OCI-M1 (cell line): ENCODE data around the gene CUX1.

ENCODE experiments used
- DNase-seq: peaks from one replicate; lab custom pipeline; 2025; lab: John Stamatoyannopoulos, UW

The CUX1 gene

GRCh38 chr7:101896316-101896715 is 78.9 kb downstream of the CUX1 start:
- no peak for DNase-seq

- DNase-seq, result no peak
These were observed 79.5 kb downstream of the CUX1 start for GRCh38 chr7:101896941-101897340.

GRCh38 chr7:101898106-101898505 is 80.7 kb downstream of the CUX1 start:
- no peak for DNase-seq

GRCh38 chr7:101899616-101900015 is 82.2 kb downstream of the CUX1 start:
- no peak for DNase-seq

DNA sequence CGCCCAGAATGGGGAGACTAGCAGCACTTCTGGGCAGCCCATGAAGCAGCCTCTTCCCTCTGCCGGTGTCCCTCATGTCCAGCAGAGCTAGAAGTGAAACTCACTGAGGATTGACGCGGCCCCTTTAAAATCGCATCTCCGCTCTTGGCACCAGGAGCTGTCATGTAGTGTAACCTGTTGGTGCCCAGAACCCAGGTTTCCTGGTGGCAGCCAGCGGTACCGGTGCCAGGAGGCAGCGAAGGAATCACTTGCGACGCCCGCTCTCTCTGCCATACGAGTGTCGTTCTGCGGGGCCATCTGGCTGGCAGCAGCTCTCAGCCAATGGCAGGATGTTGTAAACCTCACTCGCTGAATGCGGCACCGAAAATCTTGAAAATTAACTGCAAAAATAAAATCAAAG is 82.7 kb downstream of the CUX1 start:
- no peak for DNase-seq

GRCh38 chr7:101901661-101902491 is 84.5 kb downstream of the CUX1 start:
- no peak for DNase-seq

GRCh38 chr7:101902680-101903514 is 85.5 kb downstream of the CUX1 start:
- DNase-seq, result peak; percentile 73

DNA sequence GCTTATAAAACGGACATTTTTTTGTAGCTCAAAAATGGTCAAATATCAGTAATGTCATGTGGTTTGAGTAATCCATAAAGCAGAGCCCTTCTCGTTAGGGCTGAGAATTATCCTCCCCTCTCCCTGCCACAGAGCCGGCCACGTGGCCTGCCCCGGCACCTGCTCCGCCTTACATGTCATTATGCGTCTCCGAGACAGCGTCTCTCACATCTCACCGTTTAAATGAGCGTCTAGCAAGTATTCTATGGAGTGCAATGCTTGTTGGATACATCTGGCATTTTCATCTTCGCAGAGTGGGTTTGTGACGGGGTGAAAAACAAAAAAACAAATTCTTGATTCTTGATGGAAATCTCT is 86.1 kb downstream of the CUX1 start:
- no peak for DNase-seq

DNA sequence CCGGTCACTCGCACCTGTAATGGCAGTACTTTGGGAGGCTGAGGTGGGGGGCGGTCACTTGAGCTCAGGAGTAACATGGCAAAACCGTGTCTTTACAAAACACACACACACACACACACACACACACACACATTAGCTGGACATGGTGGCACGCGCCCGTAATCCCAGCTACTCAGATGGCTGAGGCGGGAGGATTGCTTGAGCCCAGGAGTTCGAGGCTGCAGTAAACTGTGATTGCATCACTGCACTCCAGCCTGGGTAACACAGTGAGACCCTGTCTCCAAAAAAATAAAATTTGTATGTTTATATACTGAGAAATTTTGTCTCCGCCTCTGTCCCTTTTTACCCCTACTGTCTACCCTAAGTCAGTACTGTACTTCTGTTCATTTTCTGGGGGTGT is 86.6 kb downstream of the CUX1 start:
- DNase-seq, result no peak

DNA sequence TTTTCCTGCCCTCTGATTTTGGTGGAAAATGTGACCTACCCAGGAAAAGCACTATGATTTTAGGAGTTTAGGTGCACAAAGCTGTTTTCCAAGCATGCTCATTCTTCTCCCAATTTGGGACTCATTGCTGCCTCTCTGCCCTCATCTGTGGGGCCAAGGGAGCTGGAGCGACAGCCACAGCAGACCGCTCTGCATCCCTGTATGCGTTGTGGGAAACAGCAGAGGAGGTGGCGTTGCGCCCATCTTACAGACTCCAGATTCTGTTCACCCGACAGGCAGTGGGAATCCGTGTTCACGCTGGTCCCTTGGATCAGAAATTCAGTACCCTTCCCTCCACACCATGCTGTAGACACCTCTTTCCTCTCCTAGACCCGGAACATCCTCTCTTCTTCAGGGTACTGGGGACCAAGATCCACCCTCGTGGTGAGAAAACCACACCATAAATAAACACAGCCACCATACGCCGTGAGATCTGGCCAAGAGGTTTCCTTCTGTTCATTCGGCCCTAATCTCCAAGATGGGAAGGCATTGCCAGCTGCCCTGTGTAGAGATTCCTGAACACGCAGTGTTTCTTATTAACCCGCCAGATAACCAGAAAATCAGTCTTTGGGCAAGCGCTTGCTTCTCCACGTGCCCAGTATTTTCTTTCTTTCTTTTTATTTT is 87.9 kb downstream of the CUX1 start:
- no peak for DNase-seq

DNA sequence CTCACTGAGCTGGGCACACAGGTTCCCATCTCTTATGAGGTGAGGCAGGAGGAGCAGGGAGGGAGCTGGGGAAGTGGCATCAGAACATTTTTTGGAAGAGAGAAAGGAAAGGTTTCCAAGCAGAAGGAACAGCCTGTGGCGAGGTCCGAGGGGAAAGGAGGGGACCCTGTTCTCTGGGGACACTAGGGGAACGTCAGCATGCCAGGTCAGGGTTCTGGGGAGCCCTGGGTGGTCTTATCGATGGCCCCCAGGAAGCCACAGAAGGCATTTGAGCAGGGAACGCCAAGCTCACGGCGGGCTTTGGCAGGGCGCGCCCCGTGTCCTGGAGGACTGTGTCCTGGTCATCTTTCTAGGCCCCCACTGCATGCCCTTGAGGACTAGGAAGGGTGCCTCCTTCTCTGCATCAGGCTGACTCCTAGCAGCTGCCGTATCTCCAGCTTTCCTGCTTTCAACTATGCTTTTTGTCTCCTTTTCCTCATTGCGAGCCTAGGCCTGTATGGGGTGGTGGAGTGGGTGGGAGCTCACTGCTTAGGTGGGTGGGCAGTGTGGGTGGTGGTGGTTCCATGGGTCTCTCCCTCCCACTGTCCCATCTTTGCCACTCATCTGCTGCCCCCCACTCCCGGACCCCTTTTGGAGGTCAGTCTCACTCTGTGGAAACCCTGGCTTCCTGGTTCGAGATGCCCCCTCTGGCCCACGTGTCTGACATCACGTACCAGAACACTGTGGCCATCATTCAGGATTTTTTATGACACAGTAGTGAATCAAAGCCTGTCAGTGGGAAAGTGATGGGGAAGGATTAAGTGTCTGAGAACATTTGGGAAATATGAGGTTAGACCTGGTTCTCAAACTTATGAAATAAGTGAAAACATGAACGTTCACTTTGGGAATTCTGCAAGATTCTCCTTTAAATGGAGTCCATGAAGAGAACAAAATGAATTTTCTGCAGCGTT is 89.1 kb downstream of the CUX1 start:
- no peak for DNase-seq

DNA sequence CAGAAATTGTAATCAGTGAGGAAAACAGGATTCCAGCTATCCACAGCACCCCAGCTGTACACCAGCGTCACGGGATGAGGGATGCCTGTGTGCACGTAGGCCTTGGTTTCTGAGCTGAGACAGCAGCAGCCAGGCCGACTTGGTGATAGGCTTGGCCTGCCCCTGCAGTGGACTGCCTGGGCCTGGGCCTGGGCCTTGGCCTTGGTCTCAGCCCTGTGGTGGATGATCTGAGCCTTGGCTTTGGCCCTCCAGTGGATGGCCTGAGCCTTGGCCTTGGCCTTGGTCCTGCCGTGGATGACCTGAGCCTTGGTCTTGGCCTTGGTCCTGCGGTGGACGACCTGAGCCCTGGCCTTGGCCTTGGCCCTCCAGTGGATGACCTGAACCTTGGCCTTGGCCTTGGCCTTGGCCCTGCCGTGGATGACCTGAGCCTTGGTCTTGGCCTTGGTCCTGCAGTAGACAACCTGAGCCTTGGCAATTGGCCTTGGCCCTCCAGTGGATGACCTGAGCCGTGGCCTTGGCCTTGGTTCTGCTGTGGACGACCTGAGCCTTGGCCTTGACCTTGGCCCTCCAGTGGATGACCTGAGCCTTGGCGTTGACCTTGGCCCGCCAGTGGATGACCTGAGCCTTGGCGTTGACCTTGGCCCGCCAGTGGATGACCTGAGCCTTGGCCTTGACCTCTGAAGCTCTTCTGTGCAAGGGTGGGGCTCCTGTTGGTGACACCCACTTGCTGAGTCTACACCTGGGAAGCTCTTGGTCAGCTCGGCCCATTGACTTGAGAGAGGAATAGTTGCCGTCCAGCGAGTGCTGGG is 93.8 kb downstream of the CUX1 start:
- no peak for DNase-seq

DNA sequence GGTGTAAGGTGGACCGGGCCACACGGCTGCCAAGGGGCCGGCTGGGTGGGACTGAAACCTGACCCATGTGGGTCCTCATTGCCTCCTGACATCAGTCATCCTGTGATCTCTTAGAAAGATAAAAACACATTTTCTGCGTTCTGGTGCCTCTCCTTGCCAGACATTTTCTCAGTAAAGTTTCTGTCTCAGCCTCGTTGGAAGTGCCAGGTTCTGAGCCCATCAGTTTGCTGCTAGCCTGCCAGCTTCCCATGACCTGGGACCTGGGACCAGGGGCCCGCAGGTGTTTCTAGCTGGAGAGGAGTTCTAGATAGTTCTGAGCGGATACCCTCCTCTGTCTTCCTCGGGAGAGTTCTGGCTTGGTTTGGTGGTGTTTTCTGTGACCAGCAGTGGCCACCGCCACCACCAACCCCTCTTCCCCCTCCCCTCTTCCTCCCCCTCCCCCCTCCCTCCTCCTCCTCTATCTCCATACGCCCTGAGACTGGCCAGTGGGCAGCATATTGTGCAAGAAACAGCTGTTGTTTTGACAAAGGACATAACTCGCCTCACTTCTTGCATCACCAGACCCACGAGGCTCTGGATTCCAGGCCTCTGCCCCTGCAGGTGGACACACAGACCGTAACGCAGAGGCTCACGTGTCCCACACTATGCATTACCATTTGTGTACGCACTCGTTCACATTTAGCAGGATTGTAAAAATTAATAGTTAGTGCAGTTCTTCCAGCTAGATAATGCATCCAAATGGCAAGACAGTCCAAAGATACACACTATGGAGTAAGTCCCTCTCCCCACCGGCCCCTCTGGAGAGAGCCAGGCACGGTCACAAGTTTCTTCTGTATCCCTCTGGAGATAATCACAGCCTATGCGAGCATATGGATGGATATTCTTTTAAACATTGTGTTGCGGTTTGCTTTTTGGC is 94.6 kb downstream of the CUX1 start:
- peak; percentile 79 for DNase-seq

- no peak for DNase-seq
These were observed 95.3 kb downstream of the CUX1 start for GRCh38 chr7:101912716-101913110.

DNA sequence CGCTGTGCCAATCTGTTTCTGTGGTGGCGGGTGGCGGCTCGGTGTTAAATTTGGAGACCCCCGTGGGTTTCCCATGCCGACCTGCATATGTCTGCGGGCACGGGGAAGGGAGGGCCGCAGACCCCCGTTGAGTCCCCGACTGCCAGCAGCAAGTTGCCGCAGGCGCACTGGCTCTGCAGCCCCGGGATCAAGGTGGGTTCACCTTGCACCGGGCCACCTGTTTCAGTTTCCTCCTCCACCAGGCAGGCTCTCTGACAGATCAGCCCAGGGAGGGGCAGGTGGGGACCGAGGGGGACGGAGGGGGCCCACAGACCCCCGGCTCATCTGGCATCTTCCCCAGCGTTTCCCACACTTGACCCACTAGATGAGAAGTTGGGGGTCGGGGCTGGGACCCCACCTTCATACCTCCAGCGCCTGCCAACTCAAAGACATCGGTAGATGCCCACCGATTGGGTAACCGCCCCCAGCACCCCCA is 95.9 kb downstream of the CUX1 start:
- DNase-seq, result no peak

DNA sequence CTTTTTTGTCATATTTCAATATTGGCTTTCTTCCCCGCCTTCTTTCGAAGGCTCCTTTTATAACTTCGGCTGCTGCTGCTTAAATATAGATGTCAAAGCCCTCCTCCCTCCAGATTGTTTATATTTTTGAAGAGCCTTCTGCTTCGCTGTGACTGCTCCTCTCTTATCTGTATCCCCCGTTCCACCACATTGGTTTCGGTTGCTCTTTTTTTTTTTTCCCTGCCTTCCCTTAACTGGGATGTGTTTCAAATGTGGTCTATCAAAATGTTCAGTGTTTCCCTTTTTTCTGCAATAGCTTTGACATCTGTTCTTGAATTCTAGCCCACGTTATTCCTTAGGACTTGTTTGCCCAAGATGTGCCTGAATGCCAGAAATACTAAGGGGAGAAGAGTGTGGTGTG is 96.4 kb downstream of the CUX1 start:
- peak; percentile 88 for DNase-seq

GRCh38 chr7:101915000-101915399 is 97.6 kb downstream of the CUX1 start:
- DNase-seq, result no peak

- no peak for DNase-seq
These were observed 98.8 kb downstream of the CUX1 start for GRCh38 chr7:101916041-101916800.

DNA sequence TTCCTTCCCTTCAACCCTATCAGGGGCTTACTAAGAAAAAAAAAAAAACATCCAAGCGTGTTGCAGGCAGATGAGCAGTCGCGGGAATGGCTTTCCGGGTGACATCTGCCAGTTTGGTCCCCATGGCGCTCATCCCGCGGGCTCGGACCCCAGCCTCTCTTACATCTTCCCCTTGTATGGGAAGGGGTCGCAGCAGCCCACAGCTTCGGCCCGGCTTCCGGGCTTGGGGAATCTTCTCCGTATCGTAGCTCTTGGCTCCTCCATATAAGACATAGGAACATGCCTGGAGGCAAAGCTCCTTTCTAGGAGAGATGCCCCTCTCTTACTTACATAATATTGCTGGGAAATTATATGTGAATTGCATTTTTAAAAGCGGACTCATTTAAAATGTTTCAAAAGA is 99.5 kb downstream of the CUX1 start:
- no peak for DNase-seq
